Adrenal gland (tissue), 12 donors: Measurements from ENCODE around the gene SESTD1. TPM values are rescaled to one million over a fixed set of nuclear protein-coding genes. Genes with fewer than 3 reads are reported as not detected.
"Not testable (repeated sequence)": the region's sequence is repeated elsewhere in the genome, so short reads cannot be mapped to it uniquely, and the experiment has no call there.

Source experiments
- DNase-seq, 7 donors: peaks; one replicate each; pipeline ENCODE4 v3.0.0-alpha.2; 2019 to 2020
- H3K27ac ChIP-seq, 5 donors: fragments of 200-600 bp; sonication (generic) in 4 of 5; 1 replicate in 3 of 5; 2 replicates in 2 of 5; pipeline versions ENCODE4 v1.5.1 to v1.8.0; 2016 to 2020; ENCODE audit warnings: mild to moderate bottlenecking in 1 of 5
- H3K27me3 ChIP-seq: fragments of 200-600 bp; 2 replicates; pipeline ENCODE4 v1.8.0; 2021
- H3K36me3 ChIP-seq, 2 donors: fragments of 200-600 bp; replicated peaks in 1 of 2; 1 replicate in 1 of 2; 2 replicates in 1 of 2; pipeline versions ENCODE4 v1.5.1 to v1.8.0; 2018 to 2022
- H3K4me1 ChIP-seq, 2 donors: fragments of 200-600 bp; replicated peaks in 1 of 2; 1 replicate in 1 of 2; 2 replicates in 1 of 2; pipeline versions ENCODE4 v1.5.1 to v1.8.0; 2018 to 2021
- H3K4me3 ChIP-seq, 4 donors: fragments of 200-600 bp; sonication (generic) in 3 of 4; one replicate each; pipeline ENCODE4 v1.5.1; 2016 to 2018
- H3K9me3 ChIP-seq, 3 donors: fragments of 200-600 bp; sonication (generic) in 1 of 3; replicated peaks in 1 of 3; 1 replicate in 2 of 3; 2 replicates in 1 of 3; pipeline versions ENCODE4 v1.5.1 to v1.8.0; 2016 to 2021
- CTCF ChIP-seq, 6 experiments: fragments of 450-650 bp in 4 of 6; fragments of 200-600 bp in 2 of 6; sonication (generic) in 1 of 6; IDR thresholded peaks; 1 replicate in 5 of 6; 2 replicates in 1 of 6; pipeline versions ENCODE4 v1.5.1 to v1.8.0; 2016 to 2021; ENCODE audit warnings: antibody characterized with exemption in 6 of 6, mild to moderate bottlenecking in 2 of 6, moderate library complexity in 1 of 6
- POLR2A ChIP-seq, 2 donors: fragments of 450-650 bp; IDR thresholded peaks; one replicate each; pipeline ENCODE4 v1.6.1; 2017; ENCODE audit warnings: antibody characterized with exemption in 2 of 2, mild to moderate bottlenecking in 2 of 2, moderate library complexity in 1 of 2
- WGBS, 4 donors: extraction: QIAGEN DNeasy Blood & Tissue Kit in 2 of 4; methylation state at CpG; one replicate each; pipeline versions ENCODE4 v1.1.5 to v1.1.7; 2013 to 2017; 5-methylcytosine and 5-hydroxymethylcytosine counted together
- intact Hi-C, 2 donors: fragments of 100-400 bp; cut with DNase I; formaldehyde crosslinking; loops; one replicate each; pipeline versions ENCODE4 v1.14.1 to v1.15.0; 2022 to 2023
- polyA plus RNA-seq, 3 donors: library from polyadenylated mRNA; stranded (reverse); fragments of 200-250 nt in 2 of 3; fragments of 350-450 nt in 1 of 3; fragmentation: Illumina TruSeq in 1 of 3; extraction: RNeasy Lipid Tissue Mini Kit (QIAGEN cat#74804) in 1 of 3; gene quantifications; one replicate each; pipeline ENCODE4 v1.2.3, GENCODE V29; 2013 to 2014
- total RNA-seq, 9 donors: library from RNA; depleted of rRNA in 4 of 9; stranded (reverse); fragments of >200 nt in 4 of 9; fragments of 120-200 nt in 1 of 9; fragmentation: NEBNext Ultra II Directional in 1 of 9; extraction: Animal tissue kit (Norgen Biotek cat#: 25700) in 1 of 9; gene quantifications; one replicate each; pipeline versions ENCODE4 v1.1.0 to v1.2.4, GENCODE V29; 2013 to 2023
- donor health status: healthy with polysubstance abuse.
- donor health status: Bipolar disorder and iron deficiency.
- donor health status: DM: yes; HTN: yes; CAD: no.
- donor health status: DM: no; HTN: no; CAD: no.
- donor health status: DM: no; HTN: no; CAD: no.
- donor health status: DM: yes; HTN: yes; CAD: no.

Gene SESTD1
- total and polyA plus RNA-seq, 12 donors, result 4.7 to 28.2 (median 14.8) TPM

DNA sequence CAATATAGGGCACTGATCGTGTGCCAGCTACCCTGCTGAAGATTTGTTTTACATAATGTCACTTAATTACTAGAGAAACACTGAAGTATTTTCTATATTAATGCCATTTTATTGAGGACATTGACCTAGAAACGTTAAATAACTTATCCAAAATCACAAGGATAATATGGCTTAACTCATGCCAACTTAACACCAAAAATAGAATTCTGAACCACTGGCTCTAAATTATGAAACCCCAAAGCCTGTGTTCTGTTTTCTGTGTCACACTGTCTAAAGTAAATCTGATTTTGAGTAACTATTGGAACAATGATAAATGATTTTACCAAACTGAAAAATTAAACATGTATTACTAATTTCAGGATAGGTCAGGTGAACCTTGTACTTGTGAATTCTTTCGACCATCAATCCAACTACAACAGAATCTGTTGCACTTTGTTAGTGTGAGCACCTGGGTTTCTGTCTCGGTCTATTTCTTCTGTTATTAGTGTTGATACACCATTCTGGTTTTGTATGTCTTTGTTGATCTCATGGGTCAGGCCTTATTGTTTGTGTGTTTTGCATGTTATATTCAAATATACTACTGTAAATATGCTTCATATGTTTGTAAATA, 166.4 kb downstream of the SESTD1 start:
- Histone ChIP-seq H3K27ac (no peak overlapping the region), H3K27me3 (no peaks in the 10 kb centered on the region), H3K4me1 (no peaks in the 10 kb centered on the region), H3K36me3 (no peaks in the 10 kb centered on the region), H3K4me3 (no peak overlapping the region), H3K9me3 (no peaks in the 10 kb centered on the region)
- WGBS, 4 donors, result 78 to 81% (median 80%) methylated on average over 4 of the region's 4 CpGs
- intact Hi-C loops, result no loop called here
- DNase-seq, result no peak
- no peak for TF ChIP-seq POLR2A (IDR thresholded peaks at IDR 0.05)
- TF ChIP-seq CTCF (IDR thresholded peaks at IDR 0.05), result no peak

DNA sequence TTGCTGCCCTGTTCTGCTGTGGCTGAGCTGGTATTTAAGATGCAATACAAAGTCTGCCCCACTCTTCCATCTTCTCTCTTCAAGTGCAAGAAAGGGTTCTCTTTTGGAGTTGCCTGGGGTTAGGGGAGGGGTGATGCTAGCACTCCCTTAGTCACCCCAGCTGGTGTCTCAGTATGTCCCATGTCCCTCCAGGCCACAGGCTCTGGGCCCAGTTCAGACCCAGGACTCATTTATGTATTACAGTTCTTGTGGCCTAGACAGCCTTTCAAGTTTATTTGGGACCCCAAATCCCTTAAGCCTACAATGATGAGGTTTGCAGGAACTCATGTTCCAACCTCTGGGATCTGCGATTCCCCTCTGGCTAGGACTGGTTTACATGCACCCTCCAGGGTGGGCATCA, 167.5 kb downstream of the SESTD1 start:
- Histone ChIP-seq H3K27ac (no peak overlapping the region), H3K4me3 (no peak overlapping the region), H3K36me3 (no peaks in the 10 kb centered on the region), H3K4me1 (no peaks in the 10 kb centered on the region), H3K9me3 (no peaks in the 10 kb centered on the region), H3K27me3 (no peaks in the 10 kb centered on the region)
- WGBS, 4 donors, result 100% methylated on average over 1 of the region's 1 CpG
- no peak for DNase-seq
- TF ChIP-seq POLR2A (IDR thresholded peaks at IDR 0.05), result no peak
- no peak for TF ChIP-seq CTCF (IDR thresholded peaks at IDR 0.05)
- intact Hi-C loops, result no loop called here

- WGBS, 4 donors, result 82 to 95% (median 85%) methylated on average over 3 of the region's 3 CpGs
- no peak for DNase-seq
- H3K9me3 ChIP-seq, result no peaks in the 10 kb centered on the region
- intact Hi-C loops, result no loop called here
- no peaks in the 10 kb centered on the region for H3K36me3 ChIP-seq
- TF ChIP-seq POLR2A (IDR thresholded peaks at IDR 0.05) (no peak), CTCF (IDR thresholded peaks at IDR 0.05) (no peak)
- H3K27ac ChIP-seq, result no peak overlapping the region
- H3K27me3 ChIP-seq, result no peaks in the 10 kb centered on the region
- no peaks in the 10 kb centered on the region for H3K4me1 ChIP-seq
- no peak overlapping the region for H3K4me3 ChIP-seq
These were observed 168.5 kb downstream of the SESTD1 start for GRCh38 chr2:179096090-179096489.

DNA sequence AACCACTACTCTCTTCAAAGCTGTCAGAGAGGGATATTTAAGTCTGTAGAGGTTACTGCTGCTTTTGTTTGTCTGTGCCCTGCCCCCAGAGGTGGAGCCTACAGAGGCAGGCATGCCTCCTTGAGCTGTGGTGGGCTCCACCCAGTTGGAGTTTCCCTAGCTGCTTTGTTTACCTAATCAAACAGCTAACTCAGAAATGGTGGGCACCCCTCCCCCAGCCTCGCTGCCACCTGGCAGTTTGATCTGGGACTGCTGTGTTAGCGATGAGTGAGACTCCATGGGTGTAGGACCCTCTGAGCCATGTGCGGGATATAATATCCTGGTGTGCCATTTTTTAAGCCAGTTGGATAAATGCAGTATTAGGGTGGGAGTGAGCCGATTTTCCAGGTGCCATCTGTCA, 171.7 kb downstream of the SESTD1 start:
- DNase-seq, H3K4me1 ChIP-seq, H3K36me3 ChIP-seq, H3K27me3 ChIP-seq, H3K4me3 ChIP-seq, H3K27ac ChIP-seq, H3K9me3 ChIP-seq, intact Hi-C loops: not testable (repeated sequence)
- WGBS, 4 donors, result 89 to 91% (median 90%) methylated on average over 4 of the region's 4 CpGs; no CpG with 5 or more reads in 1 of the 4 donors

GRCh38 chr2:179082697-179083096, 181.9 kb downstream of the SESTD1 start:
- Histone ChIP-seq H3K4me1 (no peaks in the 10 kb centered on the region), H3K36me3 (no peaks in the 10 kb centered on the region), H3K9me3 (no peaks in the 10 kb centered on the region), H3K27me3 (no peaks in the 10 kb centered on the region), H3K4me3 (no peak overlapping the region), H3K27ac (no peak overlapping the region)
- no peak for DNase-seq
- WGBS, 4 donors, result 85 to 100% (median 91%) methylated on average over 2 of the region's 2 CpGs
- TF ChIP-seq POLR2A (IDR thresholded peaks at IDR 0.05), result no peak
- TF ChIP-seq CTCF (IDR thresholded peaks at IDR 0.05), result no peak
- intact Hi-C loops, result no loop called here
